Measurements from ENCODE around the gene YDJC.
"Not testable (repeated sequence)": the region's sequence is repeated elsewhere in the genome, so short reads cannot be mapped to it uniquely, and the experiment has no call there.

Gene YDJC

GRCh38 chr22:21629255-21630149, at the start of gene YDJC:
Gene YDJC (minus strand): TSS chr22:21630022. CDS start chr22:21630014, 8 bp downstream.
- DNase-seq, result peak; percentile 91

- no peak for DNase-seq
Measured at GRCh38 chr22:21679383-21679782, 49.6 kb upstream of the YDJC start.

GRCh38 chr22:21678842-21679241, 49.0 kb upstream of the YDJC start:
- not testable (repeated sequence) for DNase-seq

- DNase-seq, result no peak
Measured at GRCh38 chr22:21677606-21678443, 48.0 kb upstream of the YDJC start.

- no peak for DNase-seq
Measured at GRCh38 chr22:21674638-21675245, 44.9 kb upstream of the YDJC start.

- DNase-seq, result no peak
Measured at GRCh38 chr22:21673534-21674321, 43.9 kb upstream of the YDJC start.

GRCh38 chr22:21672107-21672629, 42.3 kb upstream of the YDJC start:
- no peak for DNase-seq

GRCh38 chr22:21669026-21669425, 39.2 kb upstream of the YDJC start:
- no peak for DNase-seq

- no peak for DNase-seq
Measured at GRCh38 chr22:21666786-21667185, 37.0 kb upstream of the YDJC start.

GRCh38 chr22:21665047-21665851, 35.4 kb upstream of the YDJC start:
- no peak for DNase-seq

- no peak for DNase-seq
Measured at GRCh38 chr22:21663738-21664137, 33.9 kb upstream of the YDJC start.

GRCh38 chr22:21661991-21662390, 32.2 kb upstream of the YDJC start:
- no peak for DNase-seq

- DNase-seq, result no peak
Measured at GRCh38 chr22:21660904-21661303, 31.1 kb upstream of the YDJC start.

- DNase-seq, result no peak
Measured at GRCh38 chr22:21659864-21660525, 30.2 kb upstream of the YDJC start.

- DNase-seq, result peak; percentile 77
Measured at GRCh38 chr22:21657360-21658032, 27.7 kb upstream of the YDJC start.

GRCh38 chr22:21657020-21657359, 27.2 kb upstream of the YDJC start:
- DNase-seq, result no peak

- no peak for DNase-seq
Measured at GRCh38 chr22:21652547-21653545, 23.0 kb upstream of the YDJC start.

- peak; percentile 77 for DNase-seq
Measured at GRCh38 chr22:21652010-21652546, 22.3 kb upstream of the YDJC start.

GRCh38 chr22:21651521-21652009, 21.7 kb upstream of the YDJC start:
- DNase-seq, result no peak

Data from CD4-positive, alpha-beta T cell treated with Interferon gamma for 1 hour (primary cell).